GM20431 (cell line): ENCODE results near the gene KIF26A.

Experiments used
- in situ Hi-C: fragments of 300-500 bp; cut with MseI, MboI; formaldehyde crosslinking; loops from one replicate; pipeline ENCODE4 v1.15.0; 2020; ENCODE audit warnings: low sequenced_read_pairs; ENCODE audit not compliant: unreplicated experiment

Gene KIF26A

GRCh38 chr14:104111301-104112112 lies 26.9 kb upstream of the KIF26A start:
- in situ Hi-C loops, result no loop called here

GRCh38 chr14:104112113-104112505 lies 26.3 kb upstream of the KIF26A start:
- in situ Hi-C loops, result no loop called here

- in situ Hi-C loops, result no loop called here
Observed at GRCh38 chr14:104112609-104113571, 25.5 kb upstream of the KIF26A start.

DNA sequence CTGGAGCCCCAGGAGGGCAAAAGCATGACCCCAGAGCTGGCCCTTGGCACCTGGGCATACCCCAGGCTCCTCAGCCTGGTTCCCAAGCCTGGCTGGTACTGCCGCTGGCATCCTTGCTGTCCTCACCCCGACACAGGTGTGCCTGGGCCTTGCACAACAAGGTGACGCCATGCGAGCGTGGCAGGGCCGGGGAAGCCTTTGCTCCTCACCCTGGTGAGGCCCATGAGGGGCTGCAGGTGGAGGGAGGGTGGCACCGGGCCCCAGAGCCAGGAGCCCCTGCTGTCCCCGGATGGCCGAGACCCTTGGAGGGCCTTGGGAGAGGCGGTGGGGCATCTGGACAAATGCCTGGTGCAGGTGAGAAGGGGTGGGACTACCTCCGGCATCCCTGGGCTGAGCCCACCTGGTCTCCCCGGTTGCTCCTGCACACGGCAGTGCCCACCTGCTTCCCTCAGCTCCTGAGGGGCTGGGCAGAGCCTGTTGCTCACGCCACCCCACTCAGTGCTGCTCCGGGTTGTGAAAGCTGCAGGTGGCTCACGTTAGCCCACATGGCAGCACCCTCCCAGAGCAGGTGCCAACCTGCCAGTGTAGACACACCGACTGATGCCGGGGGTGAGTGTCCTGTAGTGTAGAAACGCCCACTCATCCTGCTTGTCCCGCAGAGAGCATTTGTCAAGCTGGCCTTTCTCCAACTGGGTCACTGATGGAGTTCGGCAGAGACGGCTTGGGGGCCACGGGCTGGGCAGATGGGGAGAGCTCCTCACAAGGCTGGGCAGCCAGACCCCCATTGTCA lies 24.6 kb upstream of the KIF26A start:
- in situ Hi-C loops, result no loop called here

- in situ Hi-C loops, result no loop called here
Observed at GRCh38 chr14:104114421-104115130, 23.8 kb upstream of the KIF26A start.

DNA sequence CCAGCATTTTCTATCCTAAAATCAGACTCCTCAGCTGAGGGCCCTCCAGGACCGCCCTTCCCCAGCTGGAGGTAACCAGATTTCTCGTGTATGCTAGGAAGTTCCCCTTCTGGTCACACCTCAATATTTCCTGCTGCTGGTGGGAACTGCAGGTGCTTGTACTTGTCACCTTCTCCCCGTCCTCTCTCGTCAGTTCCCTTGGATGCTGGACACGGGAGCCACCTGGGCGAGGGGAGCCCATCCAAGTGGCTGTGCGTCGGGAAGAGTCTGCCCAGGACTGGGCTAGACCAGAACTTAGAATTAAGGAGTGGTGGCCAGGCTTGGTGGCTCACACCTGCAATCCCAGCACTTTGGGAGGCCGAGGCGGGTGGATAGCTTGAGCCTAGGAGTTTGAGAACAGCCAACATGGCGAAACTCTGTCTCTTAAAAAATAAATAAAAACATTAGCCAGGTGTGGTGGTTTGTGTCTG lies 23.2 kb upstream of the KIF26A start:
- in situ Hi-C loops, result no loop called here

- in situ Hi-C loops, result no loop called here
Observed at GRCh38 chr14:104115691-104116287, 22.6 kb upstream of the KIF26A start.

- in situ Hi-C loops, result no loop called here
Observed at GRCh38 chr14:104116288-104116755, 22.1 kb upstream of the KIF26A start.

DNA sequence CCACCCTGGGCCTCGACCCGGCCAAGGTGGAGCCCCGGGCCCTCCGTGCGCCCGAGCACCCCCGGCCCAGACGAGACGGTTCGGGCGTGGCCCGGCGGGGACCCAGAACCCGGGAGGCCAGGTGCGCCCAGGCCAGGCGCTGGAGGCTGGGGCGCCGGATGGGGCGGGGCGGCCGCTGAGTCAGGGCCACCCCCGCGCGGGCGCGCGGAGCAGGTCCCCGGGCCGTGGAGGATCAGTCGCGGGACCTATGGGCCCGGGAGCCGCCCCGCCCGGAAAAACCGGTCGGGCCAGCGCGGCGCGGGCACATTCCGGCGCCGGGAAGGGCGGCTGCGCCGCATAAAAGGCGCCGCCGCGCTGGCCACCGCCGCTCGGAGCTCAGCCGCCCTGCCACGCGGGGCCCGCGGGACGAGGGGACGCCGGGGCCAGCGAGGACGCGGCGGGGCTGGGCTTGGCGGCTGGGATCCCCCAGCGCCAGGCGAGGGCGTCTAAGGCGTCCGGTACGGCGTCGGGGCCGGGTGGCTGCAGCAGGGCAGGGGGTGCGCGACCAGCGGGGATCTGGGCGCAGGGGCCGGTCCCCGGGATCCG lies 21.5 kb upstream of the KIF26A start:
- in situ Hi-C loops, result no loop called here

DNA sequence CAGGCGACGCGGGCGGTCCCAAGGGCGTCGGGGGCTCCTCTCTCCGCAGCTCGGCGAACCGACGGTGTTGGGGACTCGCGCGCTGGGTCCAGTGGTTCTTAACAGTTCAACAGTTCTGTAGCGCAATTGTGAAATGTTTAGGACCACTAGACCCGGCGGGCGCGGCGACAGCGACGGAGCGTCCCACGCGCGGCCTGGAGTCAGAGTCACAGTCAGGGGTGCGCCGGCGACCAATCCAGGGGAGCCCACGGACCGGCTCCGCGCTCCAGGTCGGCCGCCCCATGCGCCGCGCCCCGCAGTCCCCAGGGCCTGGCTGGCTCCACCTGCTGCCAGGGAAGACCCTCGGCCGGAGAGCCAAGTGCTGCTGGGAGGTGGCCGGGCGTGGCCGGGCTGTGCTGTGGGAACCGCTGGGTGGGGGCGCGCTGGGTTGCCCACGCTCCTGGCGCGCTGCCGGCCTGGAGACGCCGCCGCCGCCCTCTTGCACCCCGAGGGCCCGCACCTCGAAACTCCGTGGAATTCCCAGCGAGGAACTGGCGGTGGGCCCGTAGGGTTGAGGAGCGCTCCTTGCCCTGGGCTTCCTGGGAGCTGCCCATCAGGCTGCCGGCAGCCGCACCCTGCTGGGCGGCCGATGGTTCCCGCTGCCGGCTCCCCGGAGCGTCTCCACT lies 20.9 kb upstream of the KIF26A start:
- in situ Hi-C loops, result no loop called here

- in situ Hi-C loops, result no loop called here
Observed at GRCh38 chr14:104118006-104118844, 20.2 kb upstream of the KIF26A start.

DNA sequence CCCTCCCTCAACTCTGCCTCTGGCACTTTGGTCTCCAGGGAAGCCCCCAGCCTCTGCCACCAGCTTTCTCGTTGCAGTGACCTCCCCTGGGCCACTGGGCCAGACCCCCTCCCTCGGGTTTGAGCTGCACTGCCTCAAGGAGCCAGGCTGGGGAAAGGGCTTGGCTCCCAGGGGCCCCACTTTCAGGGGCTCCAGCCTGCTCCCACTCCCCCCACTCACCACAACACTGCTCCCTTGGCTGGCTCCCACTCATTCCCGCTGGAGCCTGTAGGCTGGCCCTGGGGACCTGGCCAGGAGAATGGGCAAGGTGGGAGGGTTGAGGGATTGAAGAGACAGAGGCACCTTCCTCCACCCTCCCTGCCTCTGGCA lies 19.3 kb upstream of the KIF26A start:
- in situ Hi-C loops, result no loop called here

GRCh38 chr14:104119488-104120251 lies 18.7 kb upstream of the KIF26A start:
- in situ Hi-C loops, result no loop called here

DNA sequence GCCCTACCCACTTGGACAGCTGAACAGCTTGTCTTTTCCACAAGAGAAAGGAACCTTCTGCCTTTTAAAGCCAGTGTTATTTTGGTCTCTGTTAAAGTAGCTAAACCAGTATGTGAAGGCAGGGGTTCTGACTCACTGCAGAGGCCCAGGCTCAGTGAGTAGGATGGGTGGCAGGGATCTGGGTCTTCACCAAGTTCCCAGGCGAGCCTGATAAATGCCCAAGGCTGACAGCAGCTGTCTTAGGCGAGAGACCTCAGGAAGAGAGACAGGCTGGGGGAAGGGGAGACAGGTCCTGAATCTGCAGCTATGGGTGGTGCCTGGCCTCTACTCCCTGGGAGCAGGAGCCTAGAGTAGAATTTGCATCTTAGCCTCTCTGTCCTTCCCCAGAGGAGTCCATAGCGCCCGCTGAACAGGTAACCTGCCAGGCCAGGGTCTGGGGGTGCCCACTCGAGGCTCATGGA lies 18.1 kb upstream of the KIF26A start:
- in situ Hi-C loops, result no loop called here

DNA sequence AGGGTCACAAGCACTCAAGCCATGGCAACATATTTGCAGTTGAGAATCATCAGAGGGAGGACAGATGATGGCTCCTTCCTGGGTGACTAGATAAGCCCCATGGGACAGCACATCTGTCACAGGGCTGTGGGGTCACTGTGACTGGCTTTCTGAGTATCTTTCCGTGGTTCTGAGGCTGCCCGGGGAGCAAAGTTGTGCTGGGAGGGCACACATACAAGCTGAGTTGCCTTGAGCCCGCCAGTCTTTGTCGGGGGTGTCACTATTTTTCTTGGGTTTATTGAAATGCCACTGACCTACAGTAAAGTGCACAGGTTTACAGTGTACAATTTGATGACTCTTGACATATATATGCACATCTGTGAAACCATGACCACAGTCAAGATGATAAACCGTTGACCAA lies 17.2 kb upstream of the KIF26A start:
- in situ Hi-C loops, result no loop called here

- in situ Hi-C loops, result no loop called here
Observed at GRCh38 chr14:104123879-104124278, 14.5 kb upstream of the KIF26A start.

DNA sequence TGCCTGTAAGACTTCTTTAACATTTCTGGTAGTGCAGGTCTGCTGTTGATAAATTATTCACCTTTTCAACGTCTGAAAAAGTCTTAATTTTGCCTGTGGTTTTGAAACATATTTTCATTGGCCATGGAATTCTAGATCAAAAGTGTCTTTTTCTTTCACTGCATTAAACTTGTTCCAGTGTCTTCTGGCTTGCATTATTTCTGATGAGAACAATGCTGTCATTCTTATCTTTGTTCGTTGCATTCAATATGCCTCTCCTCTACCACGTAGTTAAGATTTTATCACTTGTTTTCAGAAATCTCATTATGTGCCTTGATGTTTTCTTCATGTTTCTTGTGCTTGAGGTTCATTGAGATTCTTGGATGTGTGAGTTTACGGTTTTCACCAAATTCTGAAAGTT lies 13.4 kb upstream of the KIF26A start:
- in situ Hi-C loops, result no loop called here
